WTC11 (cell line): ENCODE measurements around the gene TRAPPC4. TPM values are rescaled to one million over a fixed set of nuclear protein-coding genes. Genes with fewer than 3 reads are reported as not detected.

Source experiments
- KAT7 ChIP-seq: sonication (generic); formaldehyde crosslinking; IDR thresholded peaks from 2 replicates; pipeline ENCODE4 v1.8.1; 2023; ENCODE audit warnings: missing genetic modification reagents, mild to moderate bottlenecking, borderline replicate concordance
- NFATC4 ChIP-seq: fragments of 250-450 bp; sonication (Bioruptor Pico); IDR thresholded peaks from 2 replicates; pipeline ENCODE4 v1.9.0; 2021; ENCODE audit warnings: mild to moderate bottlenecking
- TCF7 ChIP-seq: sonication (generic); formaldehyde crosslinking; IDR thresholded peaks from 2 replicates; pipeline ENCODE4 v1.8.0; 2022; ENCODE audit warnings: mild to moderate bottlenecking, low read depth, missing genetic modification reagents, moderate library complexity
- ZNF423 ChIP-seq: fragments of 250-450 bp; sonication (Bioruptor Pico); IDR thresholded peaks from 2 replicates; pipeline ENCODE4 v2.1.2; 2022; ENCODE audit warnings: mild to moderate bottlenecking, moderate library complexity
- microRNA-seq: library from miRNA; unstranded; fragments of <30 nt; microRNA quantifications from one replicate; pipeline ENCODE4 v1.2.0, GENCODE V29; 2022; ENCODE audit warnings: borderline number of aligned reads
- total RNA-seq: library from RNA; stranded (reverse); gene quantifications from 3 replicates; pipeline ENCODE4 v1.2.3, GENCODE V29; 2021
- TF ChIP-seq, protein P1 (sequence below): fragments of 250-450 bp; sonication (Bioruptor Pico); IDR thresholded peaks from 2 replicates; pipeline ENCODE4 v1.9.0; 2021; ENCODE audit warnings: mild to moderate bottlenecking
- TF ChIP-seq, protein P2 (sequence below): fragments of 250-450 bp; sonication (Bioruptor Pico); IDR thresholded peaks from 2 replicates; pipeline ENCODE4 v1.9.0; 2021; ENCODE audit warnings: mild to moderate bottlenecking, borderline replicate concordance
- TF ChIP-seq, protein P3 (sequence below): sonication (generic); formaldehyde crosslinking; IDR thresholded peaks from 2 replicates; pipeline ENCODE4 v1.8.0; 2023; ENCODE audit warnings: mild to moderate bottlenecking, missing genetic modification reagents
- TF ChIP-seq, protein P4 (sequence below): sonication (generic); formaldehyde crosslinking; IDR thresholded peaks from 2 replicates; pipeline ENCODE4 v1.8.1; 2022; ENCODE audit warnings: mild to moderate bottlenecking, missing genetic modification reagents, moderate library complexity, borderline replicate concordance

Gene TRAPPC4
- total RNA-seq, 1 experiment from 2014 or later, result 75.7 TPM

DNA sequence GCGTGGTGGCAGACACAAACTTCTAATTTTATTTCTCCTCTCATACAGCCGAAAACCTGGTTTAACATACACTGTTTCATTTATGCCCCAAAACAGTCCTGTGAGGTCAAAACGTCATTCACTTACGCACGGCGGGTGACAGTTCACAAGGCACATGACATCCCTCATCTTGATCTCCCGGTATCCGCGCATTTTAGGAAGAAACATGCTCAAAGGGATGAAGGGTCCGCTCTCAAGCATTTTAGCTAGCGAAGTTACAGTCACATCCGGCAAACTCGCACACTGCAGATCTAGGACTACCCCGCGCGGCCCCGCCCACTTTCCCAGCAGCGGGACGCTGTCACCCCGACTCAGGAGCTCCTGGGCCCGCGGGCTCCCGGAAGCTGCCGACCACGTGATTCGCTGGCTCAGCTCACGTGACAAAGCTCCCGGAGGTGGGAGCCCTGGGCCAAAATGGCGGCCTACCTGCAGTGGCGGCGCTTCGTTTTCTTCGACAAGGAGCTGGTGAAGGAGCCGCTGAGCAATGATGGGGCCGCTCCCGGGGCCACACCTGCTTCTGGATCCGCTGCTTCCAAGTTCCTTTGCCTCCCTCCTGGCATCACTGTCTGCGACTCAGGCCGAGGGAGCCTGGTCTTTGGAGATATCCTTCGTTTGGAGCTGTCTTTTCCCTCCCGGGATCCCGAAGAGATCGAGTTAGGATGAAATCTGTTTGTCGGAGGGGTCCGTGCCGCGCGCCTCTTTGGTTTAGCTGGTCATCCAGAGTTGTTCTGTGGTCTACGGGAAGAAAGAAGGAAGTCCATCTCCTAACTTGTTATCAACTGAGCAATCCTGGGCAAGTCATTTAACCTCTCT, 49.0 kb downstream of the TRAPPC4 start, which contains the start of gene VPS11 (continued):
- TF ChIP-seq KAT7 (CRISPR knock-in tag), result no peak
- TF ChIP-seq, protein P1, sequence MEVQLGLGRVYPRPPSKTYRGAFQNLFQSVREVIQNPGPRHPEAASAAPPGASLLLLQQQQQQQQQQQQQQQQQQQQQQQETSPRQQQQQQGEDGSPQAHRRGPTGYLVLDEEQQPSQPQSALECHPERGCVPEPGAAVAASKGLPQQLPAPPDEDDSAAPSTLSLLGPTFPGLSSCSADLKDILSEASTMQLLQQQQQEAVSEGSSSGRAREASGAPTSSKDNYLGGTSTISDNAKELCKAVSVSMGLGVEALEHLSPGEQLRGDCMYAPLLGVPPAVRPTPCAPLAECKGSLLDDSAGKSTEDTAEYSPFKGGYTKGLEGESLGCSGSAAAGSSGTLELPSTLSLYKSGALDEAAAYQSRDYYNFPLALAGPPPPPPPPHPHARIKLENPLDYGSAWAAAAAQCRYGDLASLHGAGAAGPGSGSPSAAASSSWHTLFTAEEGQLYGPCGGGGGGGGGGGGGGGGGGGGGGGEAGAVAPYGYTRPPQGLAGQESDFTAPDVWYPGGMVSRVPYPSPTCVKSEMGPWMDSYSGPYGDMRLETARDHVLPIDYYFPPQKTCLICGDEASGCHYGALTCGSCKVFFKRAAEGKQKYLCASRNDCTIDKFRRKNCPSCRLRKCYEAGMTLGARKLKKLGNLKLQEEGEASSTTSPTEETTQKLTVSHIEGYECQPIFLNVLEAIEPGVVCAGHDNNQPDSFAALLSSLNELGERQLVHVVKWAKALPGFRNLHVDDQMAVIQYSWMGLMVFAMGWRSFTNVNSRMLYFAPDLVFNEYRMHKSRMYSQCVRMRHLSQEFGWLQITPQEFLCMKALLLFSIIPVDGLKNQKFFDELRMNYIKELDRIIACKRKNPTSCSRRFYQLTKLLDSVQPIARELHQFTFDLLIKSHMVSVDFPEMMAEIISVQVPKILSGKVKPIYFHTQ (CRISPR knock-in tag), result no peak
- TF ChIP-seq ZNF423 (CRISPR knock-in tag), result no peak
- TF ChIP-seq, protein P2, sequence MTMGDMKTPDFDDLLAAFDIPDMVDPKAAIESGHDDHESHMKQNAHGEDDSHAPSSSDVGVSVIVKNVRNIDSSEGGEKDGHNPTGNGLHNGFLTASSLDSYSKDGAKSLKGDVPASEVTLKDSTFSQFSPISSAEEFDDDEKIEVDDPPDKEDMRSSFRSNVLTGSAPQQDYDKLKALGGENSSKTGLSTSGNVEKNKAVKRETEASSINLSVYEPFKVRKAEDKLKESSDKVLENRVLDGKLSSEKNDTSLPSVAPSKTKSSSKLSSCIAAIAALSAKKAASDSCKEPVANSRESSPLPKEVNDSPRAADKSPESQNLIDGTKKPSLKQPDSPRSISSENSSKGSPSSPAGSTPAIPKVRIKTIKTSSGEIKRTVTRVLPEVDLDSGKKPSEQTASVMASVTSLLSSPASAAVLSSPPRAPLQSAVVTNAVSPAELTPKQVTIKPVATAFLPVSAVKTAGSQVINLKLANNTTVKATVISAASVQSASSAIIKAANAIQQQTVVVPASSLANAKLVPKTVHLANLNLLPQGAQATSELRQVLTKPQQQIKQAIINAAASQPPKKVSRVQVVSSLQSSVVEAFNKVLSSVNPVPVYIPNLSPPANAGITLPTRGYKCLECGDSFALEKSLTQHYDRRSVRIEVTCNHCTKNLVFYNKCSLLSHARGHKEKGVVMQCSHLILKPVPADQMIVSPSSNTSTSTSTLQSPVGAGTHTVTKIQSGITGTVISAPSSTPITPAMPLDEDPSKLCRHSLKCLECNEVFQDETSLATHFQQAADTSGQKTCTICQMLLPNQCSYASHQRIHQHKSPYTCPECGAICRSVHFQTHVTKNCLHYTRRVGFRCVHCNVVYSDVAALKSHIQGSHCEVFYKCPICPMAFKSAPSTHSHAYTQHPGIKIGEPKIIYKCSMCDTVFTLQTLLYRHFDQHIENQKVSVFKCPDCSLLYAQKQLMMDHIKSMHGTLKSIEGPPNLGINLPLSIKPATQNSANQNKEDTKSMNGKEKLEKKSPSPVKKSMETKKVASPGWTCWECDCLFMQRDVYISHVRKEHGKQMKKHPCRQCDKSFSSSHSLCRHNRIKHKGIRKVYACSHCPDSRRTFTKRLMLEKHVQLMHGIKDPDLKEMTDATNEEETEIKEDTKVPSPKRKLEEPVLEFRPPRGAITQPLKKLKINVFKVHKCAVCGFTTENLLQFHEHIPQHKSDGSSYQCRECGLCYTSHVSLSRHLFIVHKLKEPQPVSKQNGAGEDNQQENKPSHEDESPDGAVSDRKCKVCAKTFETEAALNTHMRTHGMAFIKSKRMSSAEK (CRISPR knock-in tag), result no peak
- TF ChIP-seq, protein P3, sequence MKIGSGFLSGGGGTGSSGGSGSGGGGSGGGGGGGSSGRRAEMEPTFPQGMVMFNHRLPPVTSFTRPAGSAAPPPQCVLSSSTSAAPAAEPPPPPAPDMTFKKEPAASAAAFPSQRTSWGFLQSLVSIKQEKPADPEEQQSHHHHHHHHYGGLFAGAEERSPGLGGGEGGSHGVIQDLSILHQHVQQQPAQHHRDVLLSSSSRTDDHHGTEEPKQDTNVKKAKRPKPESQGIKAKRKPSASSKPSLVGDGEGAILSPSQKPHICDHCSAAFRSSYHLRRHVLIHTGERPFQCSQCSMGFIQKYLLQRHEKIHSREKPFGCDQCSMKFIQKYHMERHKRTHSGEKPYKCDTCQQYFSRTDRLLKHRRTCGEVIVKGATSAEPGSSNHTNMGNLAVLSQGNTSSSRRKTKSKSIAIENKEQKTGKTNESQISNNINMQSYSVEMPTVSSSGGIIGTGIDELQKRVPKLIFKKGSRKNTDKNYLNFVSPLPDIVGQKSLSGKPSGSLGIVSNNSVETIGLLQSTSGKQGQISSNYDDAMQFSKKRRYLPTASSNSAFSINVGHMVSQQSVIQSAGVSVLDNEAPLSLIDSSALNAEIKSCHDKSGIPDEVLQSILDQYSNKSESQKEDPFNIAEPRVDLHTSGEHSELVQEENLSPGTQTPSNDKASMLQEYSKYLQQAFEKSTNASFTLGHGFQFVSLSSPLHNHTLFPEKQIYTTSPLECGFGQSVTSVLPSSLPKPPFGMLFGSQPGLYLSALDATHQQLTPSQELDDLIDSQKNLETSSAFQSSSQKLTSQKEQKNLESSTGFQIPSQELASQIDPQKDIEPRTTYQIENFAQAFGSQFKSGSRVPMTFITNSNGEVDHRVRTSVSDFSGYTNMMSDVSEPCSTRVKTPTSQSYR, result no peak
- TF ChIP-seq, protein P4, sequence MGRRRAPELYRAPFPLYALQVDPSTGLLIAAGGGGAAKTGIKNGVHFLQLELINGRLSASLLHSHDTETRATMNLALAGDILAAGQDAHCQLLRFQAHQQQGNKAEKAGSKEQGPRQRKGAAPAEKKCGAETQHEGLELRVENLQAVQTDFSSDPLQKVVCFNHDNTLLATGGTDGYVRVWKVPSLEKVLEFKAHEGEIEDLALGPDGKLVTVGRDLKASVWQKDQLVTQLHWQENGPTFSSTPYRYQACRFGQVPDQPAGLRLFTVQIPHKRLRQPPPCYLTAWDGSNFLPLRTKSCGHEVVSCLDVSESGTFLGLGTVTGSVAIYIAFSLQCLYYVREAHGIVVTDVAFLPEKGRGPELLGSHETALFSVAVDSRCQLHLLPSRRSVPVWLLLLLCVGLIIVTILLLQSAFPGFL (CRISPR knock-in tag), result no peak
- TF ChIP-seq NFATC4 (CRISPR knock-in tag), result no peak
- no peak for TF ChIP-seq TCF7 (CRISPR knock-in tag)

Small RNA genes lying within 50 kb of the gene (microRNA-seq; reads per million reads assigned to microRNA genes)
- gene MIR3656, result not detected

Other genes with a start within 250 kb of the TRAPPC4 start
- 151 to 167 TPM (median 166 TPM) in 3 replicates for gene DDX6, start 227.6 kb upstream of the TRAPPC4 start, total RNA-seq
- 0.07 TPM in 1 of 3 replicates, not detected in the others for gene CXCR5, start 134.9 kb upstream of the TRAPPC4 start, total RNA-seq
- 62.1 to 65.3 TPM (median 64.7 TPM) in 3 replicates for gene BCL9L, start 92.8 kb upstream of the TRAPPC4 start, total RNA-seq
- not detected in 3 replicates for gene UPK2, start 62.5 kb upstream of the TRAPPC4 start, total RNA-seq
- not detected in 3 replicates for gene FOXR1, start 47.0 kb upstream of the TRAPPC4 start, total RNA-seq
- 39.1 to 42.1 TPM (median 41.7 TPM) in 3 replicates for gene CENATAC, start 20.6 kb upstream of the TRAPPC4 start, total RNA-seq
- gene RPS25, start 423 bp upstream of the TRAPPC4 start, total RNA-seq, result 1,349 to 1,504 TPM (median 1,464 TPM) in 3 replicates
- 48.6 to 57.0 TPM (median 54.5 TPM) in 3 replicates for gene SLC37A4, start 12.1 kb downstream of the TRAPPC4 start, total RNA-seq
- 212 to 276 TPM (median 218 TPM) in 3 replicates for gene HYOU1, start 38.4 kb downstream of the TRAPPC4 start, total RNA-seq
- gene VPS11, start 49.1 kb downstream of the TRAPPC4 start, total RNA-seq, result 17.2 to 20.2 TPM (median 18.4 TPM) in 3 replicates
- gene HMBS, start 66.1 kb downstream of the TRAPPC4 start, total RNA-seq, result 55.4 to 64.4 TPM (median 62.3 TPM) in 3 replicates
- gene DPAGT1, start 83.1 kb downstream of the TRAPPC4 start, total RNA-seq, result 59.6 to 64.6 TPM (median 63.5 TPM) in 3 replicates
- gene C2CD2L, start 88.6 kb downstream of the TRAPPC4 start, total RNA-seq, result 3.4 to 6.4 TPM (median 4.4 TPM) in 3 replicates
- gene HINFP, start 102.8 kb downstream of the TRAPPC4 start, total RNA-seq, result 34.0 to 37.1 TPM (median 35.4 TPM) in 3 replicates
- gene ABCG4, start 130.3 kb downstream of the TRAPPC4 start, total RNA-seq, result 1.9 to 4.4 TPM (median 2.1 TPM) in 3 replicates
- gene NLRX1, start 150.0 kb downstream of the TRAPPC4 start, total RNA-seq, result 19.9 to 23.2 TPM (median 20.8 TPM) in 3 replicates
- 0.32 to 0.59 TPM in 2 of 3 replicates, not detected in the other for gene NHERF4, start 166.7 kb downstream of the TRAPPC4 start, total RNA-seq
- gene CBL, start 187.6 kb downstream of the TRAPPC4 start, total RNA-seq, result 45.6 to 47.9 TPM (median 46.7 TPM) in 3 replicates